OCI-LY3 (cell line): ENCODE measurements around the gene TAGAP.

Experiments used
- H2AFZ ChIP-seq: fragments of 200-600, 300-600 bp; shearing (Covaris generic); 2 replicates; pipeline ENCODE4 v1.6.0; 2014; ENCODE audit warnings: antibody characterized with exemption, low read depth, low read length
- H3K27ac ChIP-seq: fragments of 200-600, 300-600 bp; sonication (generic); 2 replicates; pipeline ENCODE4 v1.5.1; 2014; ENCODE audit warnings: mild to moderate bottlenecking, low read length, moderate library complexity, mixed read lengths
- H3K27me3 ChIP-seq: fragments of 200-600, 300-600 bp; sonication (generic); 2 replicates; pipeline ENCODE4 v1.6.1; 2014; ENCODE audit warnings: low read depth, low read length, mixed read lengths
- H3K36me3 ChIP-seq: fragments of 200-600, 300-600 bp; sonication (generic); replicated peaks from 2 replicates; pipeline ENCODE3; 2014; ENCODE audit warnings: low read depth, low read length, mixed read lengths
- H3K4me1 ChIP-seq: fragments of 300-600, 200-600 bp; sonication (generic); 2 replicates; pipeline ENCODE4 v1.6.1; 2014; ENCODE audit warnings: low read length, mixed read lengths
- H3K4me2 ChIP-seq: fragments of 200-600, 300-600 bp; sonication (generic); 2 replicates; pipeline ENCODE4 v1.6.1; 2014; ENCODE audit warnings: low read length, mixed read lengths
- H3K4me3 ChIP-seq: fragments of 300-600, 200-600 bp; sonication (generic); 2 replicates; pipeline ENCODE4 v1.5.1; 2014; ENCODE audit warnings: antibody characterized with exemption, mild to moderate bottlenecking, low read length, moderate library complexity
- H3K79me2 ChIP-seq: fragments of 300-600, 200-600 bp; shearing (Covaris generic); 2 replicates; pipeline ENCODE4 v1.6.1; 2014; ENCODE audit warnings: mild to moderate bottlenecking, low read length, mixed read lengths
- H3K9ac ChIP-seq: fragments of 300-600, 200-600 bp; shearing (Covaris generic); 2 replicates; pipeline ENCODE4 v1.6.0; 2014; ENCODE audit warnings: mild to moderate bottlenecking, low read length, moderate library complexity
- H3K9me3 ChIP-seq: fragments of 200-600, 300-600 bp; shearing (Covaris generic); 2 replicates; pipeline ENCODE4 v1.6.1; 2014; ENCODE audit warnings: low read length, mixed read lengths; ENCODE audit not compliant: insufficient read depth
- H4K20me1 ChIP-seq: fragments of 200-600, 300-600 bp; sonication (generic); 2 replicates; pipeline ENCODE4 v1.6.1; 2016; ENCODE audit warnings: low read length, mixed read lengths; ENCODE audit not compliant: insufficient read depth
- CTCF ChIP-seq: fragments of 200-600, 300-600 bp; sonication (generic); IDR thresholded peaks from 2 replicates; pipeline ENCODE4 v1.5.1; 2014; ENCODE audit warnings: antibody characterized with exemption, low read length, low read depth
- EZH2phosphoT487 ChIP-seq: fragments of 200-600 bp; shearing (Covaris generic); IDR thresholded peaks from 2 replicates; pipeline ENCODE4 v1.6.1; 2018; ENCODE audit warnings: antibody characterized with exemption, mixed run types, low read depth

Gene TAGAP

GRCh38 chr6:159085396-159085895 is 40.7 kb upstream of the TAGAP start:
- Histone ChIP-seq H3K4me2 (no peak overlapping the region), H3K79me2 (no peaks in the 10 kb centered on the region), H4K20me1 (no peaks in the 10 kb centered on the region), H3K27me3 (no peaks in the 10 kb centered on the region), H3K9ac (no peak overlapping the region), H3K36me3 (no peaks in the 10 kb centered on the region), H2AFZ (no peak overlapping the region), H3K4me1 (peaks cover 23% of the 10 kb centered on the region), H3K4me3 (no peak overlapping the region), H3K9me3 (no peaks in the 10 kb centered on the region), H3K27ac (no peak overlapping the region)
- no peak for TF ChIP-seq CTCF
- no peak for TF ChIP-seq EZH2phosphoT487

DNA sequence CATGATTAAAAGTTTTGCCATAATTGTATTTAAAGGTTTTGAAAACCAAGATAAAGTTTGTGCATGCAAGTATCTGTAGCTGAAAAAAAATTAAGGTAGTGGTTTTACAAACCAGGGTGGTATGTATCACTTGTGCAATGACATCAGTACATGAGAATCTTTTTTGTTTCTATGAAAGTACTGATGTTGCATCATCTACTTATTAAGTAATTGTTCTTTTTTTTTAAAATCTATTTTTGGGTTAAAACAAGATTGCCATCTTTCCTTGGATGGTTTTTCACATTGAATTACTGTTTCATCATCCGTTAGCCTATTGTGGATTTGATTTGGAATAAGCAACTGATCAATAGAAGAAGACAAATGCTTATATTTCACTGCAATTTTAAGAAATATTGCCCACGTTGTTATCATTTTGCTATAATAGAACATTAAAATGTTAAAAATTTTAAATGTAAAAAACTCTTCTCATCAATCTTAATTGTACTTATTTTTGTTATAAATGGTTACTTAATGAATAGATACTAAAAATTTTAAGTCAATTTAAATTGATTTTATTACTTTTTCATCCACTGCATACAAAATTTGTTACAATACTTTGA is 39.8 kb upstream of the TAGAP start:
- Histone ChIP-seq H4K20me1 (no peaks in the 10 kb centered on the region), H3K27ac (no peak overlapping the region), H3K4me2 (no peak overlapping the region), H3K79me2 (no peaks in the 10 kb centered on the region), H3K9me3 (no peaks in the 10 kb centered on the region), H3K4me1 (peaks cover 23% of the 10 kb centered on the region), H3K4me3 (no peak overlapping the region), H3K27me3 (no peaks in the 10 kb centered on the region), H2AFZ (no peak overlapping the region), H3K36me3 (no peaks in the 10 kb centered on the region), H3K9ac (no peak overlapping the region)
- TF ChIP-seq CTCF (no peak), EZH2phosphoT487 (no peak)

- no peaks in the 10 kb centered on the region for H3K79me2 ChIP-seq
- H3K4me3 ChIP-seq = no peak overlapping the region
- peaks cover 23% of the 10 kb centered on the region for H3K4me1 ChIP-seq
- no peak overlapping the region for H3K9ac ChIP-seq
- H3K4me2 ChIP-seq = no peak overlapping the region
- H3K27me3 ChIP-seq = no peaks in the 10 kb centered on the region
- no peaks in the 10 kb centered on the region for H4K20me1 ChIP-seq
- H2AFZ ChIP-seq = no peak overlapping the region
- no peaks in the 10 kb centered on the region for H3K36me3 ChIP-seq
- no peak for TF ChIP-seq CTCF
- H3K9me3 ChIP-seq = no peaks in the 10 kb centered on the region
- H3K27ac ChIP-seq = no peak overlapping the region
Measured at GRCh38 chr6:159083146-159083545, 38.4 kb upstream of the TAGAP start.

- Histone ChIP-seq H3K27ac (no peak overlapping the region), H3K9ac (no peak overlapping the region), H3K9me3 (no peaks in the 10 kb centered on the region), H3K79me2 (no peaks in the 10 kb centered on the region), H3K27me3 (no peaks in the 10 kb centered on the region), H3K4me2 (no peak overlapping the region), H4K20me1 (no peaks in the 10 kb centered on the region), H3K36me3 (no peaks in the 10 kb centered on the region), H3K4me3 (no peak overlapping the region), H3K4me1 (peaks cover 23% of the 10 kb centered on the region), H2AFZ (no peak overlapping the region)
- TF ChIP-seq CTCF (no peak), EZH2phosphoT487 (no peak)
Measured at GRCh38 chr6:159082039-159082815, 37.4 kb upstream of the TAGAP start.
